B cell (primary cell): ENCODE data around the gene SEC24A. TPM values are rescaled to one million over a fixed set of nuclear protein-coding genes. Genes with fewer than 3 reads are reported as not detected.

ENCODE experiments used
- ATAC-seq: fragments of 200-7000 bp; cut with Tn5 transposase; one replicate; pipeline ENCODE4 v1.10.0; 2021; ENCODE audit warnings: low read depth, mild to moderate bottlenecking, moderate number of reproducible peaks, moderate library complexity
- CTCF ChIA-PET: fragments of 350-600 bp; sonication (Branson Sonifier 250); formaldehyde crosslinking; loops from one replicate; lab custom pipeline; 2021; ENCODE audit warnings: antibody characterized with exemption, inconsistent platforms; lab: Charles Lee
- POLR2A ChIA-PET: fragments of 350-600 bp; sonication (Branson Sonifier 250); formaldehyde crosslinking; loops from one replicate; lab custom pipeline; 2021; ENCODE audit warnings: antibody characterized with exemption; lab: Charles Lee
- DNase-seq: peaks from one replicate; pipeline ENCODE4 v3.0.0; 2013
- H2AFZ ChIP-seq: 2 replicates; pipeline ENCODE4 v1.6.1; 2012; ENCODE audit warnings: mild to moderate bottlenecking, low read depth, low read length; ENCODE audit not compliant: insufficient read depth, poor library complexity, severe bottlenecking
- H3K27ac ChIP-seq, 2 donors: 1 replicate in 1 of 2; 2 replicates in 1 of 2; pipeline ENCODE4 v1.5.1; 2012 to 2013; ENCODE audit warnings: low read length in 2 of 2, mild to moderate bottlenecking in 2 of 2, moderate library complexity in 1 of 2
- H3K27me3 ChIP-seq, 4 experiments: fragments of 200-600 bp in 1 of 4; sonication (generic) in 1 of 4; replicated peaks in 1 of 4; 1 replicate in 2 of 4; 2 replicates in 2 of 4; pipeline versions ENCODE4 v1.6.1 to v1.7.0; 2013 to 2016; ENCODE audit warnings: low read length in 3 of 4, mild to moderate bottlenecking in 2 of 4, mixed read lengths in 1 of 4, moderate library complexity in 1 of 4; ENCODE audit not compliant: insufficient read depth in 4 of 4, control insufficient read depth in 3 of 4; ENCODE audit errors: control extremely low read depth in 1 of 4
- H3K36me3 ChIP-seq, 2 experiments: replicated peaks in 1 of 2; 1 replicate in 1 of 2; 2 replicates in 1 of 2; pipeline versions ENCODE4 v1.6.1 to v1.7.1; 2013; ENCODE audit warnings: low read length in 1 of 2; ENCODE audit not compliant: insufficient read depth in 2 of 2, control insufficient read depth in 1 of 2; ENCODE audit errors: control extremely low read depth in 1 of 2, extremely low read depth in 1 of 2
- H3K4me1 ChIP-seq, 2 donors: fragments of 200-600 bp in 1 of 2; sonication (generic) in 1 of 2; 1 replicate in 1 of 2; 2 replicates in 1 of 2; pipeline versions ENCODE4 v1.5.1 to v1.6.1; 2013 to 2017; ENCODE audit warnings: low read length in 2 of 2; ENCODE audit not compliant: control insufficient read depth in 2 of 2, insufficient read depth in 2 of 2
- H3K4me2 ChIP-seq: replicated peaks from 2 replicates; pipeline ENCODE3; 2012; ENCODE audit warnings: mild to moderate bottlenecking, low read depth, low read length; ENCODE audit not compliant: poor library complexity, severe bottlenecking
- H3K4me3 ChIP-seq, 5 experiments: fragments of 200-600 bp in 1 of 5; sonication (generic) in 1 of 5; 1 replicate in 3 of 5; 2 replicates in 2 of 5; pipeline versions ENCODE4 v1.5.1 to v1.7.0; 2011 to 2016; ENCODE audit warnings: low read length in 4 of 5, mild to moderate bottlenecking in 4 of 5, low read depth in 2 of 5, control low read depth in 1 of 5, moderate library complexity in 1 of 5; ENCODE audit not compliant: insufficient read depth in 1 of 5; ENCODE audit errors: control extremely low read depth in 1 of 5, extremely low read depth in 1 of 5
- H3K79me2 ChIP-seq: fragments of 200-600 bp; sonication (generic); one replicate; pipeline ENCODE4 v1.6.0; 2016; ENCODE audit warnings: low read length; ENCODE audit not compliant: control insufficient read depth, insufficient read depth
- H3K9ac ChIP-seq: fragments of 200-600 bp; sonication (generic); 2 replicates; pipeline ENCODE4 v1.6.1; 2017; ENCODE audit warnings: mild to moderate bottlenecking, low read length, moderate library complexity
- H3K9me3 ChIP-seq, 3 donors: one replicate each; pipeline versions ENCODE4 v1.6.1 to v1.7.1; 2013; ENCODE audit warnings: low read length in 2 of 3; ENCODE audit not compliant: control insufficient read depth in 2 of 3, insufficient read depth in 1 of 3; ENCODE audit errors: control extremely low read depth in 1 of 3
- H4K20me1 ChIP-seq: 2 replicates; pipeline ENCODE4 v1.6.0; 2012; ENCODE audit warnings: mild to moderate bottlenecking, low read length; ENCODE audit not compliant: insufficient read depth, control insufficient read depth, poor library complexity, severe bottlenecking
- H3K27ac Mint-ChIP-seq: one replicate; pipeline ENCODE4 v1.8.0; 2021; ENCODE audit warnings: mixed read lengths
- H3K27me3 Mint-ChIP-seq: one replicate; pipeline ENCODE4 v1.8.0; 2021; ENCODE audit warnings: mixed read lengths
- H3K4me1 Mint-ChIP-seq: one replicate; pipeline ENCODE4 v1.8.0; 2021; ENCODE audit warnings: mixed read lengths
- H3K4me3 Mint-ChIP-seq: one replicate; pipeline ENCODE4 v1.8.0; 2021; ENCODE audit warnings: mixed read lengths
- H3K9me3 Mint-ChIP-seq: one replicate; pipeline ENCODE4 v1.8.0; 2022; ENCODE audit warnings: mixed read lengths; ENCODE audit not compliant: insufficient read depth
- CTCF ChIP-seq: fragments of 200-600 bp; IDR thresholded peaks from one replicate; pipeline ENCODE4 v1.8.0; 2022; ENCODE audit warnings: antibody characterized with exemption, mild to moderate bottlenecking
- EZH2 ChIP-seq: IDR thresholded peaks from 2 replicates; pipeline ENCODE4 v1.6.1; 2012; ENCODE audit warnings: borderline replicate concordance, low read depth, mild to moderate bottlenecking, moderate library complexity, low read length; ENCODE audit not compliant: insufficient read depth, poor library complexity, severe bottlenecking
- WGBS: methylation state at CpG from one replicate; pipeline ENCODE4 v1.1.5; 2013; ENCODE audit warnings: missing lambda C conversion rate; ENCODE audit not compliant: insufficient coverage; 5-methylcytosine and 5-hydroxymethylcytosine counted together
- intact Hi-C: fragments of 100-400 bp; cut with micrococcal nuclease; formaldehyde crosslinking; loops from one replicate; pipeline ENCODE4 v1.10.0; 2022
- polyA plus RNA-seq: library from polyadenylated mRNA; depleted of rRNA; stranded (reverse); fragments of >200 nt; gene quantifications from 2 replicates; pipeline ENCODE4 v1.2.3, GENCODE V29; 2012
- total RNA-seq, 2 donors: library from RNA; stranded (reverse); fragments of 120-200 nt in 1 of 2; gene quantifications; 1 replicate in 1 of 2; 2 replicates in 1 of 2; pipeline versions ENCODE4 v1.2.3 to v1.2.4, GENCODE V29; 2013 to 2022

The SEC24A gene
- total and polyA plus RNA-seq, 2 donors (not counting 1 experiment from before 2014, with no cell fraction given), result 6.9 to 13.0 TPM

- TF ChIP-seq CTCF (no peak), EZH2 (no peak)
- Histone ChIP-seq H3K4me2 (no peak overlapping the region), H3K27me3 (no peaks in the 10 kb centered on the region), H3K36me3 (peaks cover 3 to 58% of the 10 kb centered on the region in 2 experiments), H4K20me1 (no peaks in the 10 kb centered on the region), H3K4me1 (no peaks in the 10 kb centered on the region), H3K79me2 (peaks cover 10% of the 10 kb centered on the region), H3K9ac (no peak overlapping the region), H3K4me3 (no peak overlapping the region), H2AFZ (no peak overlapping the region), H3K9me3 (no peaks in the 10 kb centered on the region), H3K27ac (no peak overlapping the region)
- POLR2A ChIA-PET, result no interaction called here
- CTCF ChIA-PET, result interaction anchor here (1.5 kb wide), 1 partner anchor 12 kb away, joined by 3 read pairs; no protein-coding TSS in a partner anchor
- Mint-ChIP-seq H3K27ac (no peak overlapping the region), H3K4me1 (no peaks in the 10 kb centered on the region), H3K4me3 (no peak overlapping the region), H3K27me3 (no peaks in the 10 kb centered on the region), H3K9me3 (no peaks in the 10 kb centered on the region)
- intact Hi-C loops, result no loop called here
- DNase-seq, result no peak
- ATAC-seq, result no peak
- WGBS, result 94% methylated on average over 2 of the region's 4 CpGs
Measured at GRCh38 chr5:134769206-134769605, 120.6 kb downstream of the SEC24A start.

GRCh38 chr5:134772461-134773125, 124.0 kb downstream of the SEC24A start:
- Mint-ChIP-seq H3K4me3 (no peak overlapping the region), H3K27me3 (no peaks in the 10 kb centered on the region), H3K4me1 (peaks cover 4% of the 10 kb centered on the region), H3K27ac (no peak overlapping the region), H3K9me3 (no peaks in the 10 kb centered on the region)
- 95% methylated on average over 10 of the region's 10 CpGs for WGBS
- no peaks in the 10 kb centered on the region for H4K20me1 ChIP-seq
- no peak overlapping the region for H2AFZ ChIP-seq
- H3K4me3 ChIP-seq, result no peak overlapping the region
- H3K27ac ChIP-seq, result no peak overlapping the region
- ChIA-PET POLR2A (no interaction called here), CTCF (no interaction called here)
- H3K9ac ChIP-seq, result no peak overlapping the region
- H3K36me3 ChIP-seq, result peaks cover 8 to 47% of the 10 kb centered on the region in 2 experiments
- no peak for DNase-seq
- intact Hi-C loops, result no loop called here
- no peaks in the 10 kb centered on the region for H3K9me3 ChIP-seq
- H3K79me2 ChIP-seq, result no peaks in the 10 kb centered on the region
- TF ChIP-seq CTCF (no peak), EZH2 (no peak)
- H3K4me2 ChIP-seq, result no peak overlapping the region
- no peak for ATAC-seq
- H3K27me3 ChIP-seq, result no peaks in the 10 kb centered on the region
- no peaks in the 10 kb centered on the region for H3K4me1 ChIP-seq
